CD4-positive, alpha-beta T cell treated with Interleukin-4 for 4 hours (primary cell): ENCODE data around the gene BEST4.
A peak's percentile ranks its signal among the peaks of the same experiment; 100 is the strongest.
"Not testable (repeated sequence)": the region's sequence is repeated elsewhere in the genome, so short reads cannot be mapped to it uniquely, and the experiment has no call there.

Experiments
- DNase-seq: peaks from one replicate; pipeline ENCODE4 v3.0.0-alpha.2; 2020

BEST4 gene

GRCh38 chr1:44788120-44788860 lies at the start of gene BEST4:
Gene BEST4 (minus strand): TSS chr1:44788170. CDS start chr1:44787705, 465 bp downstream.
- no peak for DNase-seq

- DNase-seq, result peak; percentile 83
Measured at GRCh38 chr1:44835738-44836675, 48.0 kb upstream of the BEST4 start.

GRCh38 chr1:44834328-44834727 lies 46.4 kb upstream of the BEST4 start:
- DNase-seq, result no peak

- DNase-seq, result no peak
Measured at GRCh38 chr1:44832056-44832705, 44.2 kb upstream of the BEST4 start.

GRCh38 chr1:44831516-44831915 lies 43.5 kb upstream of the BEST4 start:
- DNase-seq, result no peak

- DNase-seq, result no peak
Measured at GRCh38 chr1:44830900-44831304, 42.9 kb upstream of the BEST4 start.

- DNase-seq, result no peak
Measured at GRCh38 chr1:44829506-44830384, 41.8 kb upstream of the BEST4 start.

- no peak for DNase-seq
Measured at GRCh38 chr1:44828841-44829440, 41.0 kb upstream of the BEST4 start.

GRCh38 chr1:44828003-44828651 lies 40.2 kb upstream of the BEST4 start:
- DNase-seq, result no peak

GRCh38 chr1:44827197-44828002 lies 39.4 kb upstream of the BEST4 start:
- DNase-seq, result no peak

GRCh38 chr1:44826375-44827196 lies 38.6 kb upstream of the BEST4 start:
- DNase-seq, result no peak

- not testable (repeated sequence) for DNase-seq
Measured at GRCh38 chr1:44824392-44824791, 36.4 kb upstream of the BEST4 start.

- DNase-seq, result no peak
Measured at GRCh38 chr1:44822981-44823451, 35.0 kb upstream of the BEST4 start.

GRCh38 chr1:44822131-44822701 lies 34.2 kb upstream of the BEST4 start:
- no peak for DNase-seq

- no peak for DNase-seq
Measured at GRCh38 chr1:44821240-44821715, 33.3 kb upstream of the BEST4 start.

- DNase-seq, result no peak
Measured at GRCh38 chr1:44820328-44821239, 32.6 kb upstream of the BEST4 start.

GRCh38 chr1:44819608-44820327 lies 31.8 kb upstream of the BEST4 start:
- DNase-seq, result peak; percentile 81
